ENCODE results near the gene ENO2. TPM values are rescaled to one million over a fixed set of nuclear protein-coding genes. Genes with fewer than 3 reads are reported as not detected.

ENO2 gene
- polyA plus RNA-seq, 1 of the 3 experiments (the other 2 are of a cell fraction) = 50.6 TPM

- peak; percentile 55 for DNase-seq
- no peak overlapping the region for H2AFZ ChIP-seq (ENCODE audit: low read depth)
- peaks cover 9% of the 10 kb centered on the region for H3F3A ChIP-seq (replicated peaks; ENCODE audit: insufficient read depth)
- peaks cover 6 to 8% of the 10 kb centered on the region in 2 experiments; a peak in 3 of 4 replicates for H3K4me1 ChIP-seq (ENCODE audit: control insufficient read depth in 1 of 2, insufficient read depth in 2 of 2, low read depth in 1 of 2, low read length in 1 of 2)
- H3K27ac ChIP-seq (ENCODE audit: low read depth in 2 of 2, low read length in 1 of 2) = no peak overlapping the region
- no peak overlapping the region for H3K4me2 ChIP-seq
- H3K9ac ChIP-seq = no peak overlapping the region
- H3K36me3 ChIP-seq (replicated peaks in 1 of 2; ENCODE audit: control insufficient read depth in 1 of 2, insufficient read depth in 2 of 2, low read length in 1 of 2) = peaks cover 3 to 5% of the 10 kb centered on the region in 2 experiments
- ChIA-PET CTCF (interaction anchor here (0.7 to 6.5 kb wide), 8 partner anchors 12 to 164 kb away, joined by 3 to 114 read pairs (median 6); partner anchors contain the start of gene C1RL), POLR2A (no interaction called here)
- 90% methylated on average over 15 of the region's 15 CpGs for WGBS (ENCODE audit: low lambda C conversion rate)
- no peaks in the 10 kb centered on the region for H3K9me3 ChIP-seq
- no peak overlapping the region for H3K4me3 ChIP-seq (ENCODE audit: low read depth in 2 of 2, low read length in 1 of 2)
- H4K20me1 ChIP-seq (ENCODE audit: insufficient read depth) = no peaks in the 10 kb centered on the region
- no peaks in the 10 kb centered on the region for H3K9me2 ChIP-seq
- H3K27me3 ChIP-seq (ENCODE audit: insufficient read depth) = no peaks in the 10 kb centered on the region
- H3K79me2 ChIP-seq (ENCODE audit: insufficient read depth) = peaks cover 10% of the 10 kb centered on the region; the same call in 1 of the 2 replicates
- no peak for TF ChIP-seq NFIC (IDR thresholded peaks at IDR 0.05; ENCODE audit: borderline replicate concordance)
- TF ChIP-seq ELF1 (IDR thresholded peaks at IDR 0.05) = no peak
- no peak for TF ChIP-seq YY1 (IDR thresholded peaks at IDR 0.05; ENCODE audit: low read depth)
- TF ChIP-seq CTCF (IDR thresholded peaks at IDR 0.05) = peak; percentile 22; the same call in 1 of the 2 replicates
- no peak for TF ChIP-seq FOXJ3 (CRISPR knock-in tag; IDR thresholded peaks at IDR 0.05)
- TF ChIP-seq POLR2AphosphoS5 (IDR thresholded peaks at IDR 0.05; ENCODE audit: low read depth, low read length) = no peak
- no peak for TF ChIP-seq CHD2 (IDR thresholded peaks at IDR 0.05; ENCODE audit: low read length, partially characterized antibody)
These were observed 34.7 kb downstream of the ENO2 start for GRCh38 chr12:6948873-6949594.

GRCh38 chr12:6950401-6950801, 36.0 kb downstream of the ENO2 start:
- Histone ChIP-seq H3K9me2 (no peaks in the 10 kb centered on the region), H3K79me2 (ENCODE audit: insufficient read depth) (peaks cover 4% of the 10 kb centered on the region; the same call in 1 of the 2 replicates), H4K20me1 (ENCODE audit: insufficient read depth) (no peaks in the 10 kb centered on the region), H3K9ac (no peak overlapping the region), H3K27me3 (ENCODE audit: insufficient read depth) (no peaks in the 10 kb centered on the region), H3K4me2 (no peak overlapping the region), H2AFZ (ENCODE audit: low read depth) (no peak overlapping the region), H3K36me3 (replicated peaks in 1 of 2; ENCODE audit: control insufficient read depth in 1 of 2, insufficient read depth in 2 of 2, low read length in 1 of 2) (peaks cover 3 to 4% of the 10 kb centered on the region in 2 experiments), H3F3A (replicated peaks; ENCODE audit: insufficient read depth) (no peaks in the 10 kb centered on the region), H3K4me3 (ENCODE audit: low read depth in 2 of 2, low read length in 1 of 2) (no peak overlapping the region), H3K27ac (ENCODE audit: low read depth in 2 of 2, low read length in 1 of 2) (no peak overlapping the region), H3K4me1 (ENCODE audit: control insufficient read depth in 1 of 2, insufficient read depth in 2 of 2, low read depth in 1 of 2, low read length in 1 of 2) (peaks cover under 1 to 3% of the 10 kb centered on the region in 2 experiments; a peak in 2 of 4 replicates), H3K9me3 (no peaks in the 10 kb centered on the region)
- ChIA-PET CTCF (interaction anchor here (1.3 to 2.9 kb wide), 3 partner anchors 14 to 163 kb away, joined by 6 to 10 read pairs (median 6); no protein-coding TSS in a partner anchor), POLR2A (no interaction called here)
- WGBS (ENCODE audit: low lambda C conversion rate) = 83% methylated on average over 1 of the region's 1 CpG
- DNase-seq = peak; percentile 62
- no peak for TF ChIP-seq MEF2A (IDR thresholded peaks at IDR 0.05; ENCODE audit: borderline replicate concordance, low read depth)
- peak; percentile 41 for TF ChIP-seq CTCF (IDR thresholded peaks at IDR 0.05)

Data from SK-N-SH (cell line).